A172 (cell line): Measurements from ENCODE around the gene SORL1. TPM values are rescaled to one million over a fixed set of nuclear protein-coding genes. Genes with fewer than 3 reads are reported as not detected.

Experiments used
- DNase-seq: peaks from one replicate; pipeline ENCODE4 v3.0.0-alpha.2; 2015; ENCODE audit warnings: low spot score
- total RNA-seq: library from RNA; depleted of rRNA; stranded (reverse); fragments of >200 nt; shearing (Covaris generic); gene quantifications from 2 replicates; pipeline ENCODE4 v1.2.3, GENCODE V29; 2014

The SORL1 gene
- total RNA-seq, 1 experiment from 2014 or later, result 2.1 TPM

DNA sequence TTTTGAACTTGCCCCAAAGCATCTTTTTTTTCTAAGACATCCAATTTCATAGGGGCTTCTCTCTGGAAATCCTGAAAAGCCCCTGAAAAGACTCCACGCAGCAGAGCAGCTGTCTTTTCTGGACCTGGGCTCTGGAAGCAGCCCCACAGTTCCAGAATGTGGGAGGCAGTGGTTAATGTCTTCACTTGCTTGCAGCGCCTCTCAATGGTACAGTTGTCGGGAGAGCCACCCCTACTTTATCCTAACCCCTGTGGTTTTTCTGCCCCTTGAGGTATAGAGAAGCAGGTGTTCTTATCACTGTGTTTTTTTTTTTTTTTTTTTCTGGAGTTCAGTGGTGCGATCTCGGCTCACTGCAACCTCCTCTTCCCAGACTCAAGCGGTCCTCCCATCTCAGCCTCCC is 84.0 kb downstream of the SORL1 start:
- no peak for DNase-seq

DNA sequence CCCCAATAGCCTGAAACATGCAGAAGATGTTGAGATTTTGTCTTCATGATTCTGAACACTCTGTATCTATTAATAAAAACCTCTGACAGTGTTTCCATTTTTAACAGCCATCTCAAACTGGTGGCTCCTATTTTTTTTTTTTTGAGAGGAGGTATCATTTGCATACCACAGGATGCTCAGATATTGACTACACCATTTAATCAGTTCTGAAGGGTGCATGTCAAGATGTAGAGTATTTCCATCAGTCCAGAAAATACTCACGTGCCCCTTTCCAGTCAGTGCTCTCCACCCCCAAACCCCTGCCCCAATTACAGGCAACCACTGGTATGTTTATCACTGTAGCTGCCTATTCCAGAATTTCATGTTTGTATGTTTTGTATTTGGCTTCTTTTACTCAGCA is 85.9 kb downstream of the SORL1 start:
- DNase-seq, result no peak

DNA sequence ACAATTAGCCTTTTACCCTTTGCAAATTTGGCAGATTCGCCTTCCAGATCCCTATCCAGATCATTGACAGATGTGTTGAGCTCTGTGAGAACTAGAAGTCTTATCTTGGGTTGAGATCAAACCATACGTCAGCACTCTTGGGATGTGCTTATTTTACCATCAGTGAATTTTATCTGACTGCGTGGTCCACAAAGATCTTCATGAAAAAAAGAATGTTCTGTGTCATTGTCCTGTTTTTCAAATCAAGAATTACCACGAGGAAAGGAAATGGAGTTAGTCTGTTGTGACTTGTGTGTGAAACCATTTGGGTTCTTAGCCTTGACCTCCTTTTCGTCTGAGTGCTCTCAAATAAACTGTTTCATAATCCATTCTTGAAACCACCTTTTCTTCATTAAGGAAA is 86.9 kb downstream of the SORL1 start:
- DNase-seq, result no peak

DNA sequence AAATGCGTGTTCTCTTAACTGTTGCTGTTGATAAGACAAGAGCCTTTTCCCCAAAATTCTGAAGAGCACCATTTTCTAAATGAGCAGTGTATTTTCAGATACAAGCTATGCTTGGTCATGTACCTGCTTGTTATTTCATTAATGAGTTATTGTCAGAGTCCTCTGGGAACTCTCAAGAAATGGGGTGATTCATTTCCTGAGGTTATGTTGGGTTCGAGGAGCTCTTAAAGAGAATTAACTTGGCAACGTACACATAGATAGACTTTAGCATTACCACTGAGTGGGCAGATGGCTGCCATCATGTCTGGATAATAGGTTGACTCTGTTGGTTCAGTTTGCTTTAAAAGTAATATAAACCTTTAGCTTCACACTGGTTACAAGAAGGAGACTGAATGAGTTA is 88.5 kb downstream of the SORL1 start:
- peak; percentile 33 for DNase-seq

DNA sequence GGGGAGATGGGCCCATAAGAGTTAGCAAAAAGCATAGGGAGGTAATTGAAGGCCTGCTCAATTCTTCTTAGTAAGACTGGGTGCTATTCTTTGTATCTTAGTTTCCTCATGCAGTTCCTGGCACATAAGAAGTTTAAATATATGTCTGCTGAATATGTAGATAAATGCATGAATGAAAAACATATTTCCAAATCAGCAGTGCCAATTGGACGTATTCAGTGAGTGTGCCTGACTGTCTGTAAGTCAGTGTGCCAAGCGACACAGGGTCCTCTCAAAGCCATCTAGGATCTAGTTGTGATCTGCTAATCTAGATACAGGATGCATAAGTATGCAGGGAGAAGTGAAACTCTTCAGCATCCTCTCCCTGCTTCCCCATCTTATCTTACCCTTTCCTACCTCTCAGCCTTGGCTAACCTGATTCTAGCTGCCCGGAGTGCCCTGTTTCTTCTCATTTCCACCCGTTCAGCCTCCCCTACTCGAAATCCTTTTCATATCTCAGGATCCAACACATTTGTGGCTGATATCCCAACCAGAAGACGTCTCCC is 91.8 kb downstream of the SORL1 start:
- no peak for DNase-seq

DNA sequence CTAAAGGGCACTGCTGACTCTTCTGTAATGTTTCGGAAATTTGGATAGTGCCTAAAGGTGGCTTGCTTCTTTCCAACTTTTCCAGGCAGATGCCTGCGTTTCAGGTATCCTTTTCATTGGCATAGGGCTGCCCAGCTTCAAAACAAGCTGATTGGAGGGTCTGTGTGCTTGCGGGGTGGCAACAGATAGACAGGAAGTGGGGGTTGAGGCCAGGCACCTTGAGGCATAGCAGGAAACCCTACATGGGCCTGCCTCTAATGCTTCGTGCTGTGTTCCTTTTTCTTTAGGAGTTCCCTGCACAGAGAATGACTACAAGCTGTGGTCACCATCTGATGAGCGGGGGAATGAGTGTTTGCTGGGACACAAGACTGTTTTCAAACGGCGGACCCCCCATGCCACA is 92.8 kb downstream of the SORL1 start:
- DNase-seq, result no peak

DNA sequence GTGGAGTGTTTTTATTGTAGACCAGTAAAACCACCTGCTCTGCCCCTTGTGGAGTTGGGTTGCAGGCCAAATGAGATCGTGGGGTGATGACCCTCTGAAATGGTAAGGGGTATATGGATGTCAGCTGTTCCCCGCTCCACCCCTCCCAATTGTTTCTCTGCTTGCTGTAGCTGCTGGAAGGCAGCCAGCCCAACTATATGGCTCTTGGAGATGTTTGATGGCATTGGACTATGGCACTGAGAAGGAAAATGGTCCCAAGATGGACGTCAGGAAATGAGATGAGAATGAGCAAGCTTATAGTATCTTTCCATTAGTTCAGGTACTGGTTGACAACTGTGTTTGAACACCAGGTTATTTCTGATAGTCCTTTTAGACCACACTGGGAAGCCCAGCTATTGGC is 95.5 kb downstream of the SORL1 start:
- no peak for DNase-seq

DNA sequence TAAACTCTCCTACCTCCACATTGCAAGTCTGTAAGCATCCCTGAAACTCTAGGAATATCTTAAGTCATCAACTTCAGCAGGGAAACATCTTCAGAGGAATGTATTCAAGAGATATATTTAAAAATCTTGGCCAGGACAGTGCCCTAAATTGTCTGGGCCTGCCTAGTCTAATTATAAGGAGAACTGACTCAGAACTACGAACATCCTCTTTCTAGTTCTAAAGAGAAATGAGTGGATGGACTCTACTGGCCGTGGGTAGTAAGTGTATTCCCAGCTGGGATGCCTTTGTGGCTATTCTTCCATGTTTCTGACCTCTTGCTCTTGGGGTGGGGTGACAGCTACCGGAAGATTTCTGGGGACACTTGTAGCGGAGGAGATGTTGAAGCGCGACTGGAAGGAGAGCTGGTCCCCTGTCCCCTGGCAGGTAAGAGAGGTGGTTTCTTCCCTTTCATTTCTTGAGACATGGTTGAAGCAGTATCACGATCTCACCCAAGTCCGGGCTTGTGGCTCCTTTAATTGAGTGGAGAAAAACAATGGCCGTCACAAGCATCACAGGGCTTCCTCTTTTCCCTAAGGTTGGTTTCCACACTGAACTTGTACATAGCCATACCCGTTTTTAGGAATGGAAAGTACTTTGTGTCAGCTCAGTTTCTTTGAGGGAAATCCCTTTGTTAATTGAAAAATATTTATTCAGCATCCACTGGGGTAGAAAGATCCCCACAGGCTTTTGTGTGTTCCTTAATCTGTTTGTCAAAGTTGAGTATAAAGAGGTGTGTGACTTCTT is 98.3 kb downstream of the SORL1 start:
- no peak for DNase-seq

DNA sequence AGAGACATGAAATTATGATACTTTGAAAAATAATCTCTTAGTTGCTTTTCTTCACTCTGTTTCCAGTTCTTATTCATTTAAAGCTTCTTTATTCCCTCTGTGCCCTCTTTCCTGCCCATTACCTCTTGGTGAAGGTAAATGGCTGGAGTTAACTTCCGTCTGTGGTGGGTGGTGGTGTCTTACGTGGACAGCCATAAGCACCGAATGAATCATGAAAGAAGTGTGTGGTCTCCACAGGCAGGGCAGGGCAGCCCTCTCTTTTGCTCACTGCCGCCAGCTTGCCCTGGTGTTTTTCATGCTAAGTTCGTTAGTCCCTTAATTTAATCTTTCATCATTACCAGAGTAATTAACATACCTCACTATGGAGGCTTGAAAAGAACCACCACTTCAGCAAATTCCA is 99.3 kb downstream of the SORL1 start:
- no peak for DNase-seq

DNA sequence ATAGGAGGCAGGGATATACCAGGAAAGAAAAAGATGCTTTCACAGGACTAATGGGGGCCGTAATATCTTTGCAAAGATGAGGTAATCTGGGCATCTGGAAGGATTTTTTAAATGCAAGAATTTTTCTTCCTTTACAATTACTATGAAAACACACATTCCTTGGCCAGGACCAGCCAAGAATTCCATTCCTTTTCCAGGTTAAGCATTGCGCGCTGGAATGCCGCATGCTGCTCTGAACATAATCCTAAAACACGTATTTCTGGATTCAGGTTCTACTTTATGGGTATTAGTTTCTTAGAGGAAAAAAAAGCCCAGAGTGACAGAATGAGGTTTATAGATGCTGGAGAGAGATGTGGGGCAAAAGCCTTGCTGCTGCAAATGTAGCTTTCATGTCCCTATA is 100.0 kb downstream of the SORL1 start:
- DNase-seq, result no peak

DNA sequence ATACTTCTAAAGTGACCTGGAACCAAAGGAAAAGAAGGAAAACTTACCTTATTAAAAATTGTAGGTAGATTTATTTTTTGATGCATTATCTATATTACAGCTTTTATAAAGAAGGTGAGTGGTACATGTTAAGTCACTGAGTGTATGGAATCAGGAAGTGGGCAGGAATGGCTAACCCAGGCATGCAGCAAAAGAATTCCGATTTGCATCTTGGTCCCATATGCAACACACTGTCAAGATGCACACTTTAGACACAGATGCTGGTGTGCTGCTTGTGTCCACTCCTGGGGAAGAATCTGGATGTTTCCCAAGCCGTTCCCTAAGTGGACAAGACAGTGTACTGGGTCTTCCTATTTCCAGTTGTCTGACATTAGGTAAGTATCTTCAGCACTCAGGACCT is 100.5 kb downstream of the SORL1 start:
- no peak for DNase-seq

DNA sequence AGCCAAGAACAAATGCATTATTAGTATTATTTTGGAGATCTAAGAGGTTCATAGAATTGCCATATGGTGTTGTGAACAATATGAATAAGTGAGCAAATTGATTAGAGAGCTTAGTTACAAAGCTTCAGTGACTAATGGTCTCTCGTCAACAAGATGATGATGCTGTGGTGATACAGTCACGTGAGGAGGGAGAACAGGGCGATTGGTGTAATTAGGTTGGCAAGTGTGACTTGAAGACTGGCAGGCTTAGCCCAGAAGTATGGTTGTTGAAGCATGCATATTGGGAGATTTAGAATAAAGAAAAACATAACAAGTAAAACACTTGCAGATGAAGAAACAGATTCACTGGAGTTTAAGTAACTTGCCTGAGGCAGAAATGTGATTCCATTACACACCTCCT is 101.3 kb downstream of the SORL1 start:
- no peak for DNase-seq

DNA sequence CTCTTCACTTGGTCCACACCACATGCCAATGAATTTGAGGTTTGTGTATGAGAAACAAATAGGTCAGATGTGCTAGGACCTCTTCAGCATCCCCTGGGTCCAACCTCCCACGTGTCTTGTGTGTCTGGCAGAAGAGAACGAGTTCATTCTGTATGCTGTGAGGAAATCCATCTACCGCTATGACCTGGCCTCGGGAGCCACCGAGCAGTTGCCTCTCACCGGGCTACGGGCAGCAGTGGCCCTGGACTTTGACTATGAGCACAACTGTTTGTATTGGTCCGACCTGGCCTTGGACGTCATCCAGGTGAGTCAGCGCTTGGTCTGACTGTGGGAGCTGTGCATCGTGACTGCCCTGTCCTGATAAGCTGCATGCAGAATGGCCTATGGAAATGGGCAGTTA is 101.7 kb downstream of the SORL1 start:
- DNase-seq, result peak; percentile 47

DNA sequence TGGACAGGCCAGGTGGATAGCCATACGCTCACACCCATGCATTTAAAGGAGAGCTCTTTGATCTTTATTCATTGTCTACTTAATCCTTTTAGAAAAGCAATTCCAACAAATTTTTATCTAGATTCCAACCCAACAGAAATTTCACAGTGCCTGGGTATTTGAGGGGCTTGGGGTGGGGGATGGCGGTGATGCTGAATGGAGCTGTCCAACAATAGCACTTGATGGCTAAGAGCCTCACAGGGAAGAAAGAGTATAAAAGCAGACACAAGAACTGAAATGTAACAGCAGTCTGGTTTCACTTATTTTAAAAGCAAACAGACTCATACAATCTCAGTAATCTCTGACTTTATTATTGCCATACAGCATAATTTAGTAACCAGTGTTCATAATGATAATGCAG is 102.4 kb downstream of the SORL1 start:
- DNase-seq, result no peak

DNA sequence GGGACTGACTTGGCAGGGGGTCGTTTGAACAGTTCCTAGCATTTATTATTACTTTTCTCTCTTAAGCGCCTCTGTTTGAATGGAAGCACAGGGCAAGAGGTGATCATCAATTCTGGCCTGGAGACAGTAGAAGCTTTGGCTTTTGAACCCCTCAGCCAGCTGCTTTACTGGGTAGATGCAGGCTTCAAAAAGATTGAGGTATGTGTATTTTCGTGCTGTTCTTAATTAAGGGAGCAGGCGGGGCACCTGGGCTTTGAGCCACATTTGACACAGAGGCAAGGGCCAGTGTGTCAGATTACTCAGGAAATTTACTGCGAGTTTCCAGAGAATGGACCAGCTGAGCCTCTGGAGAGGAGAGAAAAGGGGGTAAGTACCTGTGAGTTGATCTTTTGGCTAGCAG is 103.0 kb downstream of the SORL1 start:
- no peak for DNase-seq

DNA sequence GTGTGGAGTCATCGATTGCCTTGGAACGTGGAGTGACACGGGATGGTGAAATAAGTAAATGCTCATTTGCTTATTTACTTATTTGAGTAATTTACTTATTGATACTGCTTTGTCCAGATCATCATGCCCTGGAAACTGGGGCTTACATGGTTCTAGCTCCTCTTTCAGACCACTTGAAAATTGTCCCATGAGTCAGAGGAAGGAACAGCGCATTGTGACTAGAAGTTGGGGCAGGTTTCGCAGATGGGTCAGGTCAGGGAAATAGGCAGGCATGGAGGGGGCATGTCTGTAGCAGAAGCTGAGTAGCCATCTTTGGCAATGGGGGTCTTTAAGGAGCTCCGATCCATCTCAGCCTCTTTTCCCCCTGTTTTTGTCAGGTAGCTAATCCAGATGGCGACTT is 104.8 kb downstream of the SORL1 start:
- DNase-seq, result no peak

DNA sequence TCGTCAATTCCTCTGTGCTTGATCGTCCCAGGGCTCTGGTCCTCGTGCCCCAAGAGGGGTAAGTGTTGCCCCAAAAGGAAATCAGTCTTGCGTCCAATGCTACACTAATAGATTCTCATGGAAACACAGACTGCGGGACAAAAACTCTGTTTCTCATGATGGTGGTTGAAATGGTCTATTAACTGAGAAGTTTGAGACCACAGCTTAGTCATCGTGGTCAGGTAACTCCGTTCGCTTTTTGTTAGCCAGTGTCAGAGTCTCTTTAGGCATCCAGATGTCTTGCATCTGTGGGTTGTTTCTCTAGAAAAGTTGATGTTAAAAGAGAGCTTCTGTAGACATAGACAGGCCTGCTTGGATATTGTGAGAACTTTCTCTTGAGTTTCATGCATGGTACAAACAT is 105.2 kb downstream of the SORL1 start:
- DNase-seq, result peak; percentile 14

DNA sequence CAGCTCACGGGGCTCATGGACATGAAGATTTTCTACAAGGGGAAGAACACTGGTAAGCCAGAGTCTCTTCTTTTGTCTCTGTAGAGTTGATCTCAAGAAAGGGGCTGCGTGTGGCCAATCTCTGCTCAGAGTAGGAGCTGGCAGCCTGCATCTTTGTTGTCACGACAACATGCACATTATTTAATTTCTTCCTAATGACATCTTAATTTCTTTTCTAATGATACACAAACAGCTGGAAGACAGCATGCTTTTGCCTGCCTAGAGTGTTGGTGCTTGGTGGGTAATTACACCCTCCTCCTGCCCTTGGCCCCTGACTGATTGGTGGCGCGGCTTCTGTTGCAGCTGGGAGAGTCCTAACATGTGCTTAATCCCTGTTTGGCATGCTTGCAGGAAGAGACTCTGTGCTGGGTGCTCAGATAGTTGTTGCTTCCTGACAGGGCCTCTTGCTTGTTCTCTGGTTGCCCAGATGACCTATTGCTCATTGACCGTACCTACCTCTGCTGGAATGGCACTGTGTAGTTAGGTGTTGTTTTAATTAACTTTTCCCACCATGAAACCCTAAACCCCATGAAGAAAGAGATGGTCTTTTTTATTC is 107.6 kb downstream of the SORL1 start:
- no peak for DNase-seq

DNA sequence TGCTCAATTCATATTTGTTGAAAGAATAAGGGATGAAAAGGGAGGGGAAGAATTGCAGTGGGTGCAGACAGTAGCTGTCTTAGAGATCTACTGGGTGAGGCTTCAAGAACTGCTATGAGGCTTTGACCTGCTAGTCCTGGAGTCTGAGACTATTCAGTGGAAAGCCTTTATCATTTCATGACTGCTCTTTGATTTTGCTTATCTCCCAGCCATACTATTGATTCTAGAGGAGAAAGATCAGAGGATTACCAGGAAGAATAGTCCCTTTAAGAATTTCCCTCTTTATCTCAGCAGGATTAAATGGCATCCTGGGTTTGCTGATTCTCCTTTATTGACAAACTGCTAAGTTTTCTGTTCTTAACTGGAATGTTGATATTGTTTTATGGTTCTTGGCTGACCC is 108.1 kb downstream of the SORL1 start:
- no peak for DNase-seq

DNA sequence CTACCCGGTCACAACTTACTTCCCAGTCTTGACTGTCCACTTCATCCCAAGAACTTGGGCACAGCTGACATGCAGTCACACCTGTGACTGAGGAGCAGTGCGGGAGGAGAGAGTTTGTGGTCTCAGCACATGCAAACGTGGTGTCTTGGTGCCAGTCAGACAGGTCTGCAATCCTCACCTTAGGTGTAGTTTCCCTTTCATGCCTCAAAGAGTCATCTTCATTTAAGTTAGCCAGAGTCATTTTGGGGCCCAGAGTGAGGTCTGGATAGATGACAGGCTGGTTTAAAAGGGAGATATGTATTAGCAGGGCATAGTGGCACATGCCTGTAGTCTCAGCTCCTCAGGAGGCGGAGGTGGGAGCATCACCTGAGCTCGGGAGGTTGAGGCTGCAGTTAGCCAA is 109.1 kb downstream of the SORL1 start:
- no peak for DNase-seq

DNA sequence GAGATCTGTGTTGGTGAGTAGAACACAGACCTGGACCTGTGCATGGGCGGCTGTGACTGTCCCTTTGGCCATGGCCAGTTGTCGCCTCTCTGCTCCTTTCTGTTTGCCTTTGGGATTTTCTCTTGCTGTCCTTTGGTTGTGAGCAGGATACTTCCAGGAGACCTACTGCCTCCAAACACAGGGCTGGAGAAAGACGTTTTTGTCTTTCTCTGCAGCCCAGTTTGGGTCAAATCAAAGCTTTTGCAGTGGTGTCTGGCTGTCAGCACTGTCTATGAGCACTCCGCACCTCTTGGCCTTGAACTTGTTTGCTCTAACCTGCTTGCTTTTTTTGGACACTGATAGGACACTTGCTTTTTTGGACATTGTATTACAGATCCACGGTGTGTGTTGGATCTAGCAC is 109.6 kb downstream of the SORL1 start:
- DNase-seq, result no peak

DNA sequence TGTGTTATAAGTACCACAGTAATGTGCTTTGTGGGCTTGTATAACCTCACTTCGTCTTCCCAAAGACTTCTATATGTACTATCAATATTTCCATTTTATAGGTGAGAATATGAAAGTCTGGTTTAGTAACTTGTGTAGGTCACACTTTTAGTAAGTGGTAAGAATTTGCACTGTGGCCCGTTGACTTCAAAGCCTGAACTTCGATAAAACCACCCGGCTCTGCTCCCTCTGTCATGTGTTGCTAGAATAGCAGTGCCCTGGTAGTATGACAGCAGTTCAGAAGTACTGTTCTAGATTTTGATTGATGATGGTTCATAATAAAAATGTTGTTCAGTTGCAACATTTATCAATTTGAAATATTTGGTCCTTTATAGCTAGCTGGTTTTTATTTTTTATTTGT is 110.9 kb downstream of the SORL1 start:
- no peak for DNase-seq
